Measurements from ENCODE around the gene TDO2.

The TDO2 gene

GRCh38 chr4:155953151-155954117 lies 49.9 kb downstream of the TDO2 start, which contains the start of gene CTSO:
CTSO (minus strand) TSS chr4:155953866; CDS start chr4:155953847, 19 bp downstream.
- peak; percentile 73 for DNase-seq (ENCODE audit: low spot score)

- no peak for DNase-seq (ENCODE audit: low spot score)
These were observed 50.7 kb downstream of the TDO2 start for GRCh38 chr4:155954118-155954685.

- no peak for DNase-seq (ENCODE audit: low spot score)
These were observed 51.4 kb downstream of the TDO2 start for GRCh38 chr4:155954939-155955338.

GRCh38 chr4:155956461-155956860 lies 53.0 kb downstream of the TDO2 start:
- DNase-seq (ENCODE audit: low spot score) = no peak

- no peak for DNase-seq (ENCODE audit: low spot score)
These were observed 55.9 kb downstream of the TDO2 start for GRCh38 chr4:155959417-155959816.

- no peak for DNase-seq (ENCODE audit: low spot score)
These were observed 57.0 kb downstream of the TDO2 start for GRCh38 chr4:155960522-155960921.

GRCh38 chr4:155961575-155961974 lies 58.1 kb downstream of the TDO2 start:
- no peak for DNase-seq (ENCODE audit: low spot score)

GRCh38 chr4:155962767-155963166 lies 59.3 kb downstream of the TDO2 start:
- DNase-seq (ENCODE audit: low spot score) = no peak

- DNase-seq (ENCODE audit: low spot score) = no peak
These were observed 60.8 kb downstream of the TDO2 start for GRCh38 chr4:155964016-155964891.

- no peak for DNase-seq (ENCODE audit: low spot score)
These were observed 62.7 kb downstream of the TDO2 start for GRCh38 chr4:155966171-155966570.

- DNase-seq (ENCODE audit: low spot score) = no peak
These were observed 63.4 kb downstream of the TDO2 start for GRCh38 chr4:155966731-155967395.

Measured in AG08396 (cell line).